Osteocyte (in vitro differentiated cells): Measurements from ENCODE around the gene IRF7. TPM values are rescaled to one million over a fixed set of nuclear protein-coding genes. Genes with fewer than 3 reads are reported as not detected.

ENCODE experiments used
- DNase-seq: peaks from one replicate; pipeline ENCODE4 v3.0.0; 2021; ENCODE audit warnings: mixed read lengths; ENCODE audit not compliant: unreplicated experiment; ENCODE audit errors: extremely low spot score
- H3K27ac Mint-ChIP-seq: one replicate; pipeline ENCODE4 v1.8.0; 2021; ENCODE audit warnings: mild to moderate bottlenecking, mixed read lengths; ENCODE audit not compliant: unreplicated experiment
- H3K27me3 Mint-ChIP-seq: one replicate; pipeline ENCODE4 v1.8.0; 2021; ENCODE audit warnings: mixed read lengths; ENCODE audit not compliant: unreplicated experiment
- H3K36me3 Mint-ChIP-seq: one replicate; pipeline ENCODE4 v1.8.0; 2021; ENCODE audit warnings: mixed read lengths; ENCODE audit not compliant: unreplicated experiment
- H3K4me1 Mint-ChIP-seq: one replicate; pipeline ENCODE4 v1.8.0; 2021; ENCODE audit warnings: mixed read lengths; ENCODE audit not compliant: unreplicated experiment
- H3K4me3 Mint-ChIP-seq: one replicate; pipeline ENCODE4 v1.8.0; 2021; ENCODE audit warnings: mild to moderate bottlenecking, moderate library complexity, mixed read lengths; ENCODE audit not compliant: unreplicated experiment
- H3K9me3 Mint-ChIP-seq: one replicate; pipeline ENCODE4 v1.8.0; 2021; ENCODE audit warnings: mixed read lengths; ENCODE audit not compliant: unreplicated experiment
- CTCF ChIP-seq: fragments of 200-600 bp; sonication (generic); IDR thresholded peaks from 2 replicates; pipeline ENCODE4 v1.5.0; 2021; ENCODE audit warnings: antibody characterized with exemption, mild to moderate bottlenecking, moderate library complexity
- total RNA-seq: library from RNA; stranded (reverse); gene quantifications from 2 replicates; pipeline ENCODE4 v1.2.1, GENCODE V29; 2021

IRF7 gene
- total RNA-seq, 1 donor from 2014 or later, result 15.4 TPM

GRCh38 chr11:620935-621814 is 5.4 kb upstream of the IRF7 start:
- H3K9me3 Mint-ChIP-seq, result no peaks in the 10 kb centered on the region
- no peaks in the 10 kb centered on the region for H3K27me3 Mint-ChIP-seq
- H3K36me3 Mint-ChIP-seq, result no peaks in the 10 kb centered on the region
- no peak overlapping the region for H3K4me3 Mint-ChIP-seq
- DNase-seq, result no peak
- no peak overlapping the region for H3K27ac Mint-ChIP-seq
- TF ChIP-seq CTCF, result no peak
- H3K4me1 Mint-ChIP-seq, result peaks cover 7% of the 10 kb centered on the region

- no peaks in the 10 kb centered on the region for H3K36me3 Mint-ChIP-seq
- TF ChIP-seq CTCF, result no peak
- no peak overlapping the region for H3K27ac Mint-ChIP-seq
- no peaks in the 10 kb centered on the region for H3K9me3 Mint-ChIP-seq
- peaks cover 12% of the 10 kb centered on the region for H3K4me1 Mint-ChIP-seq
- H3K4me3 Mint-ChIP-seq, result no peak overlapping the region
- H3K27me3 Mint-ChIP-seq, result no peaks in the 10 kb centered on the region
- no peak for DNase-seq
Measured at GRCh38 chr11:620201-620600, 4.5 kb upstream of the IRF7 start.

- TF ChIP-seq CTCF, result no peak
- Mint-ChIP-seq H3K4me3 (no peak overlapping the region), H3K27me3 (no peaks in the 10 kb centered on the region), H3K36me3 (no peaks in the 10 kb centered on the region), H3K9me3 (no peaks in the 10 kb centered on the region), H3K27ac (no peak overlapping the region), H3K4me1 (peaks cover 12% of the 10 kb centered on the region)
- no peak for DNase-seq
Measured at GRCh38 chr11:619628-620050, 3.9 kb upstream of the IRF7 start.

- no peak for DNase-seq
- peaks cover 14% of the 10 kb centered on the region for H3K4me1 Mint-ChIP-seq
- no peaks in the 10 kb centered on the region for H3K27me3 Mint-ChIP-seq
- H3K9me3 Mint-ChIP-seq, result no peaks in the 10 kb centered on the region
- no peak overlapping the region for H3K4me3 Mint-ChIP-seq
- no peaks in the 10 kb centered on the region for H3K36me3 Mint-ChIP-seq
- no peak overlapping the region for H3K27ac Mint-ChIP-seq
- TF ChIP-seq CTCF, result no peak
Measured at GRCh38 chr11:618856-619627, 3.3 kb upstream of the IRF7 start.
